OCI-LY7 (cell line): Measurements from ENCODE around the gene LCMT1.

ENCODE experiments used
- CTCF ChIP-seq: fragments of 200-600 bp; sonication (generic); conservative IDR thresholded peaks from 2 replicates; pipeline ENCODE4 v1.5.1; 2014; ENCODE audit warnings: mild to moderate bottlenecking, antibody characterized with exemption, low read length, moderate library complexity, mixed read lengths
- EZH2phosphoT487 ChIP-seq: fragments of 200-600 bp; sonication (generic); IDR thresholded peaks from 2 replicates; pipeline ENCODE4 v1.6.1; 2018; ENCODE audit warnings: low read depth, borderline replicate concordance, mild to moderate bottlenecking, mixed run types, antibody characterized with exemption, low read length, moderate library complexity, mixed read lengths

DNA sequence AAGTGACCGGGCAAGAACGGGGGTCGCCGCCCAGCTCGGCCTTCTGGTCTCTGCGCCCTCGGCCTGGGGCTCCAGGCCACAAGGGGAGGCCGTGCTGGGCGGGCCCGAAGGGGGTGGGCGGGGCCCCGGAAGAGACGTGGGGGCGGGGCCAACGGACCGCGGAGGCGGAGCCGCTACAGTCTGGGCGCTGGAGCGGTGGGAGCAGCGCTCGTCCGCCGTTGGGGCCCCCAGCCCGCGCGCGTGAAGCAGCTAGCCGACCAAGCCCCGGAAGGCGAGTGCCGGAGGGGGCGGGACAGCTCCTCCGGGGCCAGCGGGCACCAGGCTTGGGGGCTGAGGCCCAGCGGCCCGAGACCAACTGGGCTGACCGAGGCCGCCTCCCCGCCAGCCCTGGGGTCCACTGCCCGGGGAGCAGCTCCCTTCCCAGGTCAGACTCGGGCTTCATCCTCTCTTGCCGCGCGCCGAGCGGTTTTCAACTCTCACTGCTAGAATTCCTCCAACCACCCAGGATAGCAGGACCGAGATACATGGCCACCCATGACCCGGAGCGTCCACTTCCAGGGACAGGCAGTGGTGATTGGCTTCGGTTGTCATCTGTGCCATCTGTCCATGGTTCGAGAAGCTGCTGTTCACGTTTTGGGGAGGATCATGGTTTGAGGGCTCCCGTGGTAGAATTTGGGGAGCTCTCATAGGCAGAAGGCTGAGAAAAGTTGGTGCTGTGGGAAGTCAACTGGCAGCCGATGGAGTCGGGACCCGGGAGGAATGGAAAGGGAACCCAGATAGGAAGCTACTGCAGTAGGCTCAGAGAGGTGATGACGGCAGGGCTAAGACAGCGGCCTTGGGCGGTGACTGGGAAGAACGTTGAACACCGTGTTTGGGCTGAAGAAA, 44.6 kb upstream of the LCMT1 start:
- no peak for TF ChIP-seq CTCF
- TF ChIP-seq EZH2phosphoT487 = no peak
